Keratinocyte (primary cell): ENCODE data around the gene PTPRB. TPM values are rescaled to one million over a fixed set of nuclear protein-coding genes. Genes with fewer than 3 reads are reported as not detected.

Source experiments
- DNase-seq: peaks from one replicate; pipeline ENCODE4 v3.0.0-alpha.2; 2011; ENCODE audit warnings: low read depth, missing footprints, low spot score
- FAIRE-seq: peaks from 2 replicates; lab custom pipeline; 2011; peaks lifted over from hg19 to GRCh38; lab: Jason Lieb, UNC
- H2AFZ ChIP-seq: 2 replicates; pipeline ENCODE4 v1.6.0; 2012; ENCODE audit warnings: low read length, control low read depth, inconsistent platforms; ENCODE audit not compliant: control insufficient read depth
- H3K27ac ChIP-seq: 2 replicates; pipeline ENCODE4 v1.5.1; 2011; ENCODE audit warnings: low read length; ENCODE audit not compliant: control insufficient read depth, insufficient read depth
- H3K27me3 ChIP-seq: 3 replicates; pipeline ENCODE4 v1.6.0; 2011; ENCODE audit warnings: low read length; ENCODE audit not compliant: control insufficient read depth, insufficient read depth; ENCODE audit errors: extremely low read depth
- H3K36me3 ChIP-seq, 2 experiments: 2 replicates in 1 of 2; 3 replicates in 1 of 2; pipeline ENCODE4 v1.5.1; 2011; ENCODE audit warnings: low read length in 2 of 2, mild to moderate bottlenecking in 1 of 2; ENCODE audit not compliant: control insufficient read depth in 2 of 2, insufficient read depth in 2 of 2; ENCODE audit errors: extremely low read depth in 1 of 2
- H3K4me1 ChIP-seq: 3 replicates; pipeline ENCODE4 v1.5.1; 2011; ENCODE audit warnings: low read length; ENCODE audit not compliant: control insufficient read depth, insufficient read depth; ENCODE audit errors: extremely low read depth
- H3K4me2 ChIP-seq: 3 replicates; pipeline ENCODE4 v1.6.0; 2011; ENCODE audit warnings: low read depth, low read length; ENCODE audit not compliant: control insufficient read depth, insufficient read depth; ENCODE audit errors: extremely low read depth
- H3K4me3 ChIP-seq, 3 experiments: fragments of 200-600 bp in 1 of 3; sonication (generic) in 1 of 3; 2 replicates in 2 of 3; 3 replicates in 1 of 3; pipeline ENCODE4 v1.5.1; 2011 to 2016; ENCODE audit warnings: low read length in 3 of 3, mild to moderate bottlenecking in 3 of 3, control low read depth in 2 of 3, inconsistent platforms in 1 of 3, low read depth in 1 of 3, mixed read lengths in 1 of 3, mixed run types in 1 of 3, moderate library complexity in 1 of 3; ENCODE audit not compliant: control insufficient read depth in 2 of 3, insufficient read depth in 2 of 3; ENCODE audit errors: extremely low read depth in 1 of 3
- H3K79me2 ChIP-seq: 2 replicates; pipeline ENCODE4 v1.6.0; 2012; ENCODE audit warnings: low read length; ENCODE audit not compliant: control insufficient read depth, insufficient read depth
- H3K9ac ChIP-seq: 3 replicates; pipeline ENCODE4 v1.6.0; 2011; ENCODE audit warnings: low read length; ENCODE audit not compliant: control insufficient read depth, insufficient read depth; ENCODE audit errors: extremely low read depth
- H3K9me1 ChIP-seq: 3 replicates; pipeline ENCODE4 v1.6.0; 2011; ENCODE audit warnings: low read length; ENCODE audit not compliant: control insufficient read depth, insufficient read depth; ENCODE audit errors: extremely low read depth
- H3K9me3 ChIP-seq: 2 replicates; pipeline ENCODE4 v1.5.1; 2012; ENCODE audit warnings: low read depth, low read length; ENCODE audit not compliant: control insufficient read depth
- H4K20me1 ChIP-seq: 3 replicates; pipeline ENCODE4 v1.6.0; 2011; ENCODE audit warnings: low read length; ENCODE audit not compliant: control insufficient read depth, insufficient read depth; ENCODE audit errors: extremely low read depth
- EZH2 ChIP-seq: IDR thresholded peaks from one replicate; pipeline ENCODE4 v1.6.1; 2012; ENCODE audit warnings: inconsistent platforms, mild to moderate bottlenecking, low read length, moderate library complexity
- dilution Hi-C: fragments of 300-500 bp; cut with MboI; formaldehyde crosslinking; loops from one replicate; pipeline ENCODE4 v1.7.0; 2020; ENCODE audit warnings: low sequenced_read_pairs; ENCODE audit not compliant: extremely low pct_ligation_motif_present
- polyA plus RNA-seq, 5 experiments: library from polyadenylated mRNA; depleted of rRNA in 3 of 5; stranded (reverse) in 3 of 5; stranded (forward) in 1 of 5; unstranded in 1 of 5; fragments of >200 nt; gene quantifications; 1 replicate in 1 of 5; 2 replicates in 3 of 5; 3 replicates in 1 of 5; pipeline versions ENCODE4 v1.2.1 to v1.2.3, GENCODE V29; 2011 to 2012; ENCODE audit warnings: missing spikeins in 2 of 5, low read depth in 1 of 5, low replicate concordance in 1 of 5
- TF ChIP-seq, protein P1 (sequence below), 3 experiments: IDR thresholded peaks in 1 of 3; conservative IDR thresholded peaks in 1 of 3; optimal IDR thresholded peaks in 1 of 3; 2 replicates in 2 of 3; 3 replicates in 1 of 3; pipeline versions ENCODE3 to v1.5.1; 2011; ENCODE audit warnings: low read length in 3 of 3, mild to moderate bottlenecking in 3 of 3, moderate library complexity in 2 of 3, control low read depth in 1 of 3, inconsistent platforms in 1 of 3; ENCODE audit not compliant: insufficient read depth in 2 of 3; ENCODE audit errors: extremely low read depth in 1 of 3

PTPRB gene
- polyA plus RNA-seq, 1 donor (not counting 4 experiments of a cell fraction or from before 2014, with no cell fraction given) = 0.46 TPM

DNA sequence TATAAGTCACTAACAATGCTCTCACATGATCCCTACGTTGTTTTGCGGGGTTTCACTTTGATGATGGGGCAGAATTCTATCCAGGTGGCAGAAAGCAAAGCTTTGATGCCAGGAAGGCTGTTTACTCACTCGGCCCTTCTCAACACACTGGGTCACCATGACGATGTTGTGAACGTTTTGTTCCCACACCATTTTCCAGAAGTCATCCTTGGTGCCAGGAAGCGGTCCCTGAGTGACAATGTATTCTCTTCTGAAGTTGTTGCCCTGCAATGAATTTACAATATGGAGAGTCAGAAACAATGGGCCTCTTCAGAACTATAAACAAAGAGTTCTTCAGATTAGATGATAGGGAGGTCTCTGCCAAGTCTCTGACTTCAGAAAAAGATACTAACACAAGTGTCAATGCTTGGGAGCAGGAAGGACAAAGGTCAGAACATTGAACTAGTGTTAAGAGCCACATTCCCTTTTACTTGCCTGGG is 101.3 kb downstream of the PTPRB start:
- no peaks in the 10 kb centered on the region for H4K20me1 ChIP-seq
- no peak overlapping the region for H2AFZ ChIP-seq
- dilution Hi-C loops = no loop called here
- no peak for FAIRE-seq
- no peak for DNase-seq
- no peaks in the 10 kb centered on the region for H3K9me3 ChIP-seq
- no peak overlapping the region for H3K4me3 ChIP-seq
- no peaks in the 10 kb centered on the region for H3K79me2 ChIP-seq
- TF ChIP-seq EZH2 = no peak
- TF ChIP-seq, protein P1, sequence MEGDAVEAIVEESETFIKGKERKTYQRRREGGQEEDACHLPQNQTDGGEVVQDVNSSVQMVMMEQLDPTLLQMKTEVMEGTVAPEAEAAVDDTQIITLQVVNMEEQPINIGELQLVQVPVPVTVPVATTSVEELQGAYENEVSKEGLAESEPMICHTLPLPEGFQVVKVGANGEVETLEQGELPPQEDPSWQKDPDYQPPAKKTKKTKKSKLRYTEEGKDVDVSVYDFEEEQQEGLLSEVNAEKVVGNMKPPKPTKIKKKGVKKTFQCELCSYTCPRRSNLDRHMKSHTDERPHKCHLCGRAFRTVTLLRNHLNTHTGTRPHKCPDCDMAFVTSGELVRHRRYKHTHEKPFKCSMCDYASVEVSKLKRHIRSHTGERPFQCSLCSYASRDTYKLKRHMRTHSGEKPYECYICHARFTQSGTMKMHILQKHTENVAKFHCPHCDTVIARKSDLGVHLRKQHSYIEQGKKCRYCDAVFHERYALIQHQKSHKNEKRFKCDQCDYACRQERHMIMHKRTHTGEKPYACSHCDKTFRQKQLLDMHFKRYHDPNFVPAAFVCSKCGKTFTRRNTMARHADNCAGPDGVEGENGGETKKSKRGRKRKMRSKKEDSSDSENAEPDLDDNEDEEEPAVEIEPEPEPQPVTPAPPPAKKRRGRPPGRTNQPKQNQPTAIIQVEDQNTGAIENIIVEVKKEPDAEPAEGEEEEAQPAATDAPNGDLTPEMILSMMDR (optimal IDR thresholded peaks at IDR 0.05 in 1 of 3, IDR thresholded peaks at IDR 0.05 in 1 of 3, conservative IDR thresholded peaks at IDR 0.05 in 1 of 3; ENCODE audit: extremely low read depth in 1 of 3, insufficient read depth in 2 of 3, low read length in 3 of 3) = no peak
- H3K27me3 ChIP-seq = no peaks in the 10 kb centered on the region
- H3K4me2 ChIP-seq = no peak overlapping the region
- H3K9ac ChIP-seq = no peak overlapping the region
- H3K9me1 ChIP-seq = no peaks in the 10 kb centered on the region
- H3K36me3 ChIP-seq = no peaks in the 10 kb centered on the region
- no peaks in the 10 kb centered on the region for H3K4me1 ChIP-seq
- no peak overlapping the region for H3K27ac ChIP-seq

DNA sequence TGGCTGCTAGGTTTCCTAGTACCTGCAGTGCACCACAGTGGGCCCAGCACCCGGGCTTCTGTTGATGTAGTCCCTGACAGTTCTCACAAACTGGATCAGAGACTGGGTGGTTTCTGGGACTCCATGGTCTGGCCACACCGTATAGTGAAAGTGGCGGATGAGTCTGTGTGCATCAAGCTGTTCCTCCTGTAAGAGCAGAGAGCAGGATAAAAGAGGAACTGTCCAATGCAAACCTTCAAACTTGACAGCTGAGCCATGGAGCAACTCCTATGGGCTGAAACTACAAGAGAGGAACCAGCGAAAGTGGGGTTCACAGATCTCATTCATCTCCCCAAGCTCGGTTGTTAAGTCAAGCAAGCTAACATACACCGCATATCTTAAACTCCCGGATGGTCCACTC is 102.8 kb downstream of the PTPRB start:
- no peak for DNase-seq
- H3K4me1 ChIP-seq = no peaks in the 10 kb centered on the region
- H3K36me3 ChIP-seq = no peaks in the 10 kb centered on the region
- H3K79me2 ChIP-seq = no peaks in the 10 kb centered on the region
- FAIRE-seq = no peak
- H3K4me3 ChIP-seq = no peak overlapping the region
- H3K27me3 ChIP-seq = no peaks in the 10 kb centered on the region
- H3K9me3 ChIP-seq = no peaks in the 10 kb centered on the region
- H3K9me1 ChIP-seq = no peaks in the 10 kb centered on the region
- no peak overlapping the region for H3K27ac ChIP-seq
- TF ChIP-seq, protein P1 (optimal IDR thresholded peaks at IDR 0.05 in 1 of 3, IDR thresholded peaks at IDR 0.05 in 1 of 3, conservative IDR thresholded peaks at IDR 0.05 in 1 of 3; ENCODE audit: extremely low read depth in 1 of 3, insufficient read depth in 2 of 3, low read length in 3 of 3) = no peak
- TF ChIP-seq EZH2 = no peak
- no peaks in the 10 kb centered on the region for H4K20me1 ChIP-seq
- no peak overlapping the region for H3K4me2 ChIP-seq
- H3K9ac ChIP-seq = no peak overlapping the region
- dilution Hi-C loops = no loop called here
- no peak overlapping the region for H2AFZ ChIP-seq
